Right ventricle myocardium superior (tissue), 1 donor: Measurements from ENCODE around the gene GAK. TPM values are rescaled to one million over a fixed set of nuclear protein-coding genes. Genes with fewer than 3 reads are reported as not detected.
"Not testable (repeated sequence)": the region's sequence is repeated elsewhere in the genome, so short reads cannot be mapped to it uniquely, and the experiment has no call there.

Source experiments
- ATAC-seq: fragments of 200-7000 bp; cut with Tn5 transposase; one replicate; pipeline ENCODE4 v1.9.1; 2020; ENCODE audit warnings: mild to moderate bottlenecking; ENCODE audit not compliant: poor library complexity
- DNase-seq: peaks from one replicate; pipeline ENCODE4 v3.0.0-alpha.2; 2020
- intact Hi-C: fragments of 100-400 bp; cut with DNase I; formaldehyde crosslinking; loops from one replicate; pipeline ENCODE4 v1.11.2; 2022
- long read RNA-seq: library from polyadenylated mRNA; unstranded; transcript quantifications from one replicate; pipeline ENCODE4 v2.0.0, GENCODE V29; 2021
- total RNA-seq: library from RNA; stranded (reverse); fragmentation: NEBNext Ultra II Directional; extraction: Animal tissue kit (Norgen Biotek cat#: 25700); gene quantifications from one replicate; pipeline ENCODE4 v1.2.1, GENCODE V29; 2021
- donor health status: DM: no; HTN: yes; CAD: no; lungs with severe emphysema.

GAK gene
- 27.9 TPM for total RNA-seq
- long read RNA-seq, full-length matches to known transcripts: 9 of 59 reads
- long read RNA-seq, partial matches to known transcripts: 23 of 59 reads
- long read RNA-seq, other reads (novel, unspliced or antisense): 27 of 59 reads

DNA sequence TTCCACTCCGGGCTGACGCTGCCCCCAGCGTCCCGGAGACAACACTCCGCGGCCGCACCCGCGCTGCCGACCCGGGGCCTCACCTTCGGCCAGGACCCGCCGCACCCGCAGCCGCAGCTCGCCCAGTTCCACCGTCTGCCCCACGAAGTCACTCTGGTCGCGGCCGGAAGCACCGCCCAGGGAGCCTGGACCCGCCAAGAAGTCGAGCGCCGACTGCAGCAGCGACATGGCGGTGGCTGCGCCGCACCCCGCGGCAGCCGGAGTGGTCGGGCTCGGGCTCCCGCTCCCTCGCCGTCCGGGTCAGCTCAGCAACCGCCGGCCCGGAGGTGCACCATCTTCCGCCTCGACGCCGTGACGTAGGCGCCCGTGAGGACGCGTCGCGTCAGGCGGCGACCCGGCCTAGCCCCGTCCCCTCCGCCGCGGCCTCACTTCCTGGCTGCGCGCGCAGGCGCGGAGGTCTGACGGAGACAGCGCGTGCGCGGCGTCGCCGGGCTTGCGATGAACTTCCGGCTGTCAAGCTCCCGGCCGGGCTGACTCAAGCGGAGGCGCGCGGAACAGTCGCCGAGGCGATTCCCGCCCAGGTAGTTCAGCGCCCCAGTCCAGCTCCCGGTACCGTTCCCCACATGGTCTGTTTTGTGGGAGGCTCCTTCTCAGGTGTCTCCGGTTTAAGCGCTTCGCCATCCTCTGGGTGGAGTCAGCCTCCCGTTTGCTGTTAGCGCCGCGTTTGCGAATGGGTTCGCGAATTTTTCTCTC, at the start of gene GAK, which contains the start of gene TMEM175:
TSS of gene GAK (minus strand) at position 357 of the 753 bp plus-strand sequence. CDS start at position 228, 129 bp downstream.
TSS of gene TMEM175 (plus strand) at position 501 of the 753 bp plus-strand sequence. CDS start 15,280 bp downstream, outside the sequence.
- DNase-seq (peak; percentile 99), ATAC-seq (peak; percentile 100)
- intact Hi-C loops: no loop called here

DNA sequence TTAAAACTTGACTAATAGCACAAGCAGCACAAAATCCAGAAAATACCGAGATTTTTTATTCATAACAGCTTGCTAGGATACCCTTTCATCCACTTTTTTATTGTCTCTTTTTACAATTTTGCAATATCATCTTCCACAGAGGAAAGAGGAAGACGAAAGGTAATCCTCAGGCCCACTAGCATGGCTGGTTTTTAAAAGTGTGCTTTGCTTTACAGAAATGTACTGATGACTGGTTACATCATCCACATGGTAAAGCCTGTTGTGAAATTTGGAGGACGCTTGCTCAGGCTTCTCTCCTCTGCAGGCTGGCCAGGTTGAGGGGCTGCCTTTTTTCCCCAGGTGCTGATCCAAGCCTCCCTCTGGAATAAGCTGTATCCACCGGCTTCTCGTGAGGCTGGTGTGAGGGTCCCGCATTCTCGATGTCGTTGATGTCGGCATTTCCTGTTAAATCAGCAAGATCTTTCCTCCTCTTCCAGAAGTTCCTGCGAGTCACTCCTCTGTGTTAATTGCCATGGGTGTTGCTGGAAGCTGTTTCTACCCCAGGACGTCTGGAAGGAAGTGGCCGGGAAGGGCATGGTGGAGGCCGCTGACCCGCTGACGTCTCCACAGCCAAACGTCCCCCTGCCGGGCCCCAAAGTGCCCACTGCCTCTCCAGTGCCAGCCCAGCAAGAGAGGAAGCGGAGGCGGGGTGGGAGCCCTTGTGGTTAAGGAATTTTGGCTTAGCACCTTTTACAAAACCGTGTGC, 47.0 kb upstream of the GAK start:
- ATAC-seq: no peak
- DNase-seq: no peak
- intact Hi-C loops: no loop called here

DNA sequence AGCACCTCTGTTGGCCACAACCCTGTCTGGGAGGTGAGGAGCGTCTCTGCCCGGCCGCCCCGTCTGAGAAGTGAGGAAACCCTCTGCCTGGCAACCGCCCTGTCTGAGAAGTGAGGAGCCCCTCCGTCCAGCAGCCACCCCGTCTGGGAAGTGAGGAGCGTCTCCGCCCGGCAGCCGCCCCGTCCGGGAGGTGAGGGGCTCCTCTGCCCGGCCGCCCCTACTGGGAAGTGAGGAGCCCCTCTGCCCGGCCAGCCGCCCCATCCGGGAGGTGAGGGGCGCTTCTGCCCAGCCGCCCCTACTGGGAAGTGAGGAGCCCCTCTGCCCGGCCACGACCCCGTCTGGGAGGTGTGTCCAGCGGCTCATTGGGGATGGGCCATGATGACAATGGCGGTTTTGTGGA, 43.9 kb upstream of the GAK start:
- ATAC-seq, intact Hi-C loops, DNase-seq: not testable (repeated sequence)

DNA sequence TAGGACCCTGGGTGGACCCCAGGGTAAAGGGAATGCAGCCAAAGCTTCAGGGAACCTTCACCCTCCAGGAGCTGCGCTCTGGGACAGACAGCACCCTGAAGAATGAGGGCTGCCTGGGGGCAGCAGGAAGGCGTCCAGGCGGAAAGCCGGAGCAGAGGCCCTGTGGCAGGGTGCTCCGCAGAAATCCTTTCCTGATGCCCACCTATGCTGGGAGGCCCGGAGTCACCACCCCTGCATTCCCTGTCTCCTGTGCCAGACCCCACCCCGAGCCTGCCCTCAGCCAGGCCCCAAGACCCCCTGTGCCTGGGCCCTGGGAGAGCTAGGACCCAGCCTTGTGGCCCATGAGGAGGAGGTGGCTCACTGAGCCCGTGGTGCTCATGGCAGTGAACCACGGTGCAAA, 42.6 kb upstream of the GAK start:
- no peak for DNase-seq
- intact Hi-C loops: no loop called here

DNA sequence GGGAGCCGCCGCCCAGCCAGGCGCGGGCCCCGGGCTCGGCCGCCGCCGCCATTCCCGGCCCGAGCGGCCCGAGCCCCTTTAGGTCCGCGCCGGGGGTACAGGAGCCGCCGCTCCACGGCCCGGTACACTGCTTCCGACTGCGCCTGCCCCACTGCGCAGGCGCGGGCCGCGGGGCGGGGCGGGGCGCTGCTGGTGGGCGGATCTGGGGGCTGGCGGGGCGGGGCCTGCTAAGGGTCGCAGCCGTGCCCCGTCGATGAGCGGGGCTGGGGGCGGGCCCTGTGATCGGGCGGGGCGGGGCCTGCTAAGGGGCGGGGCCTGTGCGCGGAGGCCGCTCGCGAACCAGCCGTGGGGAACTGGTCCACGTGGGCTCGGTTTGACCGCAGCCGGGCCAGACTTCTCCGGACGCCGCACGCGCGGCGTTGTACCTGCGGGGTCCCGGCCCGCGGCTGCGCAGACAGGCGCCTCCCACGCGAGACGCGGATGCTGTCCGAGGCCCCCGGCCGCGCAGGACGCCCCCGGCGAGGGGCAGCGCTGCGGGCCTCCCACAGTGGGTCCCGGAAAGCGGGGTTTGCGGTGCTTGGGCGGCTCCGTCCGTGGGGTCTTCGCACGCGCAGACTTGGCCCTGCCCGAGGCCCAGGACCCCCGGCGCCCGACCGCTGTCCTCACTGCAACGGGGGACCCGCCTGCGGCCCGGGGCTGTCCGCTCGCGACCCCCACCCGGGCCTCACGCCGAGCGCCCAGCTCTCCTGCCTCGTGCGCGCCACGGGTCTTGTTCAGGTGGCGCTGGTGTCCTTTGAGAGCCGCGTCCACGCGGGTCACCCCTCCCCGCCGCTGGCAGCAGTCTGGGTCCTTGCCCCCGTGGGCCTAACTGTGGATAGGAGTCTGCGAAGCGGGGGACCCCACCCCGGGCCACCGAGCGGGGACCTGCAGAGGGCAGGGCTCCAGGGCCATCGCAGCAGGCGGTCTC, 41.6 kb upstream of the GAK start, which contains the start of gene DGKQ:
TSS of gene DGKQ (minus strand) at position 139 of the 967 bp plus-strand sequence. CDS start at position 52, 87 bp downstream.
- DNase-seq (peak; percentile 93), ATAC-seq (peak; percentile 99)
- intact Hi-C loops: no loop called here

More for the DNA sequence above, 42.6 kb upstream of the GAK start:
- ATAC-seq: no peak

DNA sequence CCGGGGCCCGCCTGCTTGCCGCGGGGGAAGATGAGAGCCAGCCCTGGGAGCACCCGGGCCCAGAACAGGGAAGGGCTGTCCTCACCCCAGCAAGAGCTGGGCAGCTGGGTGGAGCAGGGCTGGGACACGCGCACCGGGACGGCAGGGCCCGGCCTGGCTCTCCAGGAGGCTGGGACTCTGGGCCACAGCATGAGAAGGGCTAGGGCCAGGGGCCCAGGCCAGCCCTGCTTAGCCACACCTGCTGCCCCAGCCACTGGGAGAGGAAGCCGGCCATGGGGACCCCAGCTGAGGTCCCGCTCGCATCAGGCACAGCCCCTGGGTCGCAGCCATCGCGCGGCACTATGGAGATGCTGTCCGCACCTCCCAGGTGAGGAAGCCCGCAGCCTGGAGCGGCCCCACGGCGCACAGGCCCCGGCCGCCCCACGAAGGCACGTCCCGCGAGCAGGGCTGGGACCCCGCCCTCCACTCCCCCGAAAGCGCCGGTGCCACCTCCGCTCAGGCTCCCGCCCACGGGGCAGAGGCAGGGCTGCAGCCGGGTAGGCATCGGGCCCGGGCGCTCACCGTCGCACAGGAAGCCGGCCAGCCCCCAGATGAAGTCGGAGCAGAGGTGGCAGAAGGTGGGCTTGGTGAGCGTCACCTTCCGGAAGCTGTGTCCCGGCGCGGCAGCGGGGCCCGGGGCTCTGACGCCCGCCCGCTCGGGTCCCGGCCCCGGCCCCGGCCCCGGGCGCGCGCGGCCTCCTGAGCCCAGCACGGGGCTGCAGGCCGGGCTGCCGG, 40.7 kb upstream of the GAK start:
- intact Hi-C loops: no loop called here
- ATAC-seq: peak; percentile 4
- no peak for DNase-seq

DNA sequence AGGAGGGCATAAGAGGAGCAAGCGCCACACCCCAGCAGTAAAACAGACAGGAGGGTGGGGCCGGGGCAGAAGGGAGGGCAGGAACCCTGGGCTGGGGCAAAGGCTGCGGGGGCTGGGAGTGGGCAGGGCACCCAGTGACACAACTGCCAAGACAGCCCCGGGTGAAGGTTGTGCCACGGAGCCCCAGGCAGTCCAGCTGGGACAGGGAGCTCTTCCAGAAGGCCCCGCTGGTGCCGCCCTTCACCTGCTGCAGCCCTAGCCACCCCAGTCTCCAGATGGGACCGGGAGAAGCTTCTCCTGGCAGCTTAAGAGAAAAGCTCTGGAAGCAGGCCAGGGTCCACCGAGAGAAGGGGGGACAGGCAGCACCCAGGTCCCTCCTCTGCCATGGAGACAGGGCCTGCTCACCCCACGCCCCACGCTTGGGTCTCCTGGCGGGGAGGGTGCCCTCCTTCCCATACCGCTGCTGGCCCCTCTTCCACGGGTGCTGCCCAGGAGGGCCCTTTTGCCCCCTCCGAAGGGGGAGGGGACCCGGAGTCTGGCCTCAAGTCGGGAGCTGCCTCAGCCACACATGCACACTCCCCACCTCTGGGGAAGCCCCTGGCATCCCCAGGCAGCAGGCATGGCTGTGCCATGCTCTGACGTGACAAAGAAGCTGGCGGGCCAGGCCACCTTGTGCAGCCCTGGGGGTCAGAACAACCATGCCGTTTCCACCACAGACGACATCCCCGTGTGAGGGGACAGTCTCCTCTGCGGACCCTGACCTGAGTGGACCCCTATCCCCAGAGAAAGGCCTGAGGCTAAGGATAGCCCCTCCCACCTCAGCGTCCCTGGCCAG, 39.8 kb upstream of the GAK start:
- no peak for DNase-seq
- no peak for ATAC-seq
- intact Hi-C loops: no loop called here

DNA sequence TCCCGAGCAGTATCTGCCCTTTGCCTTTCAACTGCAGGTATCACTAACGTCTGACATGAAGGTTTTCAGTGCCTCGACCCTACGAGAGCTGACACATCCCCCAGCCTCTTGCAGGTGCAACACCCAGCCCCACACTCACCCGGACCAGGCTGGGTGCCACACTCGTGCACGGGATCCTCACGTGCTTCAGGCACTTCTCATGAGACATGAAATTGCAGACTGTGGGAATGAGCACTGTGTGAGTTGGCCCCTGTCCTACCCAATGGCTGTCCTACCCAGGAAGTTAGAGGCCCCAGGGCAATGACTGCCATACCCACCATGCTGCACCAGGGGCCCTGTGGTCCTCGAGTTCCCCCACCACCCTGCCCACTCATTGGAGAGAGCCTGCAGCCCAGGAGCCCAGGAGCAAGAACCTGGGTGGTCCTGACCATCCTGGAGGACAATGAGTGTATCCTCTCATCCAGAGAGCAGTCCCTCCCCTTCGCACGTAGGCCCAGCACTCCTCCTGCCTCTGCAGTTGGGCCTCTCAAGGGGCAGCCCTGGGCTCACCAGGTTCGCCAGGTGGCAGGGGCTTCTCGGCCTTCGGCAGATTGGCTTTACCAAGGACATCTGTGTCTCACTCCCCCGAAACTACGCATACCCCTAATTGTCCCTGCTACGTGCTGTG, 38.9 kb upstream of the GAK start:
- no peak for DNase-seq
- ATAC-seq: no peak
- intact Hi-C loops: no loop called here

DNA sequence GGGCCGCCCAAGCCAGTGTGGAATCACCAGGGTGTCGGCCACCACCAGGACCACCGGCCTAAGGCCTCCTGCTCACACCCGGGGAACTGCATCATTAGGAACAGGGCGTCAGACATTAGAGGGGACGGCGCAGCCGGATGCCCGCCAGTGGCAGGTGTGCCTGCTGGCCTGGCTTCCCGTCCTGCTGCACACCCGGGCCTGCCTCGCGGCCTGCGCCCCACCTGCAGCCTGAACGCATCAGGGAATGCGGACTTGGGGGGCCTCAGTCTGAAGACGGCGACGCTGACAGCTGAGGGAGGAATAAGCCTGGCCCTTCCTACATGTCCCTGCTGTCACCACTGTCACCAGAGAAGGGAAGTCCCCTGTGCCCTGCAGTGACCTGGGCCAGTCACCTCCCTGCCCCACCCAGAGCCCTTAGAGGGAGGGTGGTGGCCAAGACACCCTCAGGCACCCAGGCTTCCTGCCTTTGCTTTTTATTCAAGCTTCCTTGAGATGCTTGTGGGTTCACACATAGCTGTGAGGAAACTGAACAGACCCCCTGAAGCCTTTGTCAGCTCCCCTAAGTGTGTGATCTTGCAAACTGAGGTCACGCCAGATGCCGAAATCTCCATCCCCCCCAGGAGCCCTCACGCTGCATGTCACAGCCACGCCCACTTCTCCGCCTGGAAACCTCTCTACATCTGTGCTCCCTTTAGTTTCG, 38.1 kb upstream of the GAK start:
- no peak for ATAC-seq
- intact Hi-C loops: no loop called here
- no peak for DNase-seq

DNA sequence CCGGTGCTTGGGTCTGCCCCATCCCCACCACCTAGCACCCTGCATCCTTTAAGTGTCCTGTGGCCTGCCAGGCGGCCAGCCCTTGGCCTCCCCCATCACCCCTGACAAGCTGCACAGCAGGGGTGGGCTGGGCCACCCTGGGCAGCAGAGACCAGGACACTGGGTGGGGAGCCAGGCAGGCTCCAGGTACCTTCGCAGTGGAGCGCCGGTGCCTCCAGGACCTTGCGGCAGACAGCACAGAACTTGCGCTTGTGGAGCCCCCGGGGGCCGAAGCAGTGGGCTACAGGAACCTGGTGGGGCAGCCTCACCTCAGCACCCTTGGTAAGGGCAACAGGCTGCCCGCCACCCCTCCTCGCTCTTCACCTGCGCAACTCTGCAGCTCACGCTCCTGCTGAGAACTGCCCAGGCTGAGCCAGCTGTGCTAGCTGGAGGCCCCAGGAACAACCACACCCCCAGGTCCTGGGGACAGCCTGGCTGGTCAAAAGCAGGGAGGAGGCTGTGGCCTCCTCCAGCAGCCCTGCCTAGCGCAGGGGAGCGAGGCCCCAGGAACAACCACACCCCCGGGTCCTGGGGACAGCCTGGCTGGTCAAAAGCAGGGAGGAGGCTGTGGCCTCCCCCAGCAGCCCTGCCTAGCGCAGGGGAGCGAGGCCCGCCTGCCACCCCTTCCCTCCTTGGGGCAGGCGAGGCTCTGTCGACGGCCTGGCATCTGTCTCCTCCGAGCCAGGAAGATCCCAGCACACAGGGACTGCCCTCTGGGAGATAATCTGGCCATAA, 36.7 kb upstream of the GAK start:
- DNase-seq (no peak), ATAC-seq (no peak)
- intact Hi-C loops: no loop called here

DNA sequence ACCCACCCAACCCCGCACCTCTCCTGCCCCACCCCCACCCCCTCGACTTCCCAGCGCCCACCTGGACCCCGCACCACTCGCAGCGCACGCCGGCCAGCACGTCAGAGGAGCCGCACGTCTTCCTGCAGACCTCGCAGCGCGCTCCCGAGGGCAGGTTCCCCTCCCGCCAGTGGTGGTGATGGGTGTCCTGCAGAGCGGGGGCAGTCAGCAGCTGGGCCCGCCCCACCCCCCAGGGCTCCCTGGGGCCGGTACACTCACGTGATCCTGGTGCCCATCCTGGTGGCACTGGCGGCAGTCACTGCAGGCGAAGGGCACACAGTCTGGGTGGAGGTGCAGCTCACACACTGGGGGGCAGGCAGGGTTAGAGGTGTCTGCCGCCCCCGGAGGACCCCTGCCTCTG, 36.1 kb upstream of the GAK start:
- intact Hi-C loops: no loop called here
- no peak for ATAC-seq
- DNase-seq: no peak

DNA sequence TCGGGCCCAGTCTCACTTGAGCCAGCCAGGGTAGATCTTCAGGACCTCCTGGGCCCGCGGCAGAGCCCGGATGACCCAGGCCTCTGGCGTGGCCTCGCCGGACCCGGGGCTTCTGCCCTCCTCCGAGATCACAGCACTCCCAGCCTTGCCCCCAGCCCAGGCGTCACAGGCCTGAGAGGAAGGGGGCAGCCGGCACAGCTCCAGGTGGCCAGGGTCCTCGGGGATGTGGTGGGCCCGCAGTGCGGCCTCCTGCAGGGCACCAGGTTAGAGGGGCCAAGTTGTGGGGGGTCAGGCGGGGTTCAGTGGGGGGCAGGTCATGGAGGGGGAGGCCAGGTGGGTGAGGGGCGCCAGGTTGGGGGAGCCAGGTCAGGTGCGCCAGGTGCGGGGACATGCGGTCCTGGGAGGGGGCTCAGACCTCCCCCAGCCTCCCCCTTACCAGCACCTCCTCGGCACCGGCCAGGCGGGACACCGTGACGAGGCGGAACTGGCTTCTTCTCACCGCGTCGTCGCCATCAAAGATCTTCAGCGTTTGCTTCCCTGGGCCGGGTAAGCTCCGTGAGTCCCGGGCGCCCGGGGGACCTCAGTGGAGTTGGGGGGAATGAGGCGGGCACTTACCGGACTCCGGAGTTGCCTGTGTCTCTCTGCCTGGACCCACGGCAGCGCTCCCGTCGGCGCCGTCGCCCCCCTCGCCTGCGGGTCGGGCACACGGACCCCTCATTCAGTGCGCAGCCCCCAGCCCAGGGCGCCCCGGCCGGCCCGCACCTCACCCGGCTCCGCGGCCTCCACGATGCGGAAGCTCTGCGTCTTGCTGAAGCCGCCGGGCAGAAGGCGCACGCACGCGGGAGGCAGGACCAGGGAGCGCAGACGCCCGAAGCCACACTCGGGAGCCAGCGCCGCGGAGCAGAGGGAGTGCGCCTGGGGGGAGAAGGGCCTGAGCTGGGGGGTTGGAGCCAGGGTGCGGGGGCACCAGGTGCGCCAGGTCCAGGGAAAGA, 35.3 kb upstream of the GAK start:
- DNase-seq (no peak), ATAC-seq (peak; percentile 8)
- intact Hi-C loops: no loop called here

DNA sequence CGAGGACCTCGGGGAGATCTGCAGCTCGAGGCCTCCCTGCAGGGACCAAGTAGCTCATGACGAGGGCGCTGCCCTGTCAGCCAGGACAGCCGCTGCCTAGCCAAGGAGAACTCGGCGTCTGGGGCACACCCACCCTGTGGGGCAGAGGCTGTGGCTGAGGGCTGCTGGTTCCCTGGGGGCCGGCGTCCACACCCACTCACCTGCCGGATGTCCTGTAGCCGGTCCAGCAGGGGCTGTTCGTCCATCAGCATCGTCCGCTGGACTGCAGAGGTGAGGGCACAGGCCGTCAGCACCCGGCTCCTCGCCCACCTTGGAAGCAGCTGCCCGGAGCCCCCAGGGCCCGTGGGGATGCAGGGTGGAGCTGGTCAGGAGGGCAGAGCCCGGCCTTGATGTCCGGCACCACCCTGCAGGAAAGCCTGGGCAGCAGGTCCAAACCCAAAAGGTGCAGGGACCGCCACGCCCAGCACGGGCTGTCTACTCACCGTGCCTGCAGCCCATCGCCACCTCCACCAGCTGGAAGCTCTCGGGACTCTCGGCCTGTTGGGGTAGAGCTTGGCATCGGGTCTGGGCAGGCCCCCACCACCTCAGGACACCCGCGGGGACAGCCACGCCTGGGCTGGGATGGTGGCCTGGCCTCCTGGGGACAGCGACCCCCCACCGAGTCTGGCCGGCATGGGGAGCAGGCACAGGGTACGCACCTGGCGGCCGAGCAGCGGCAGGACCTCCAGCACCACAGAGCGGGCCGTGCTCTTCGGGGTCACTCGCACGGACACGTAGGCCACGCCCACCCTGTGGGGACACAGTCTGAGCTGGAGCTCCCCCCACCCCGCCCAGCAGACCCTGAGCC, 34.4 kb upstream of the GAK start:
- ATAC-seq (no peak), DNase-seq (no peak)
- intact Hi-C loops: no loop called here
